LNCAP (cell line): ENCODE results near the gene TSPAN10.

Experiments used
- TF ChIP-seq, protein P1 (sequence below): fragments of 450-650 bp; IDR thresholded peaks from 2 replicates; pipeline ENCODE4 v1.5.1; 2017; ENCODE audit warnings: mild to moderate bottlenecking

Gene TSPAN10

DNA sequence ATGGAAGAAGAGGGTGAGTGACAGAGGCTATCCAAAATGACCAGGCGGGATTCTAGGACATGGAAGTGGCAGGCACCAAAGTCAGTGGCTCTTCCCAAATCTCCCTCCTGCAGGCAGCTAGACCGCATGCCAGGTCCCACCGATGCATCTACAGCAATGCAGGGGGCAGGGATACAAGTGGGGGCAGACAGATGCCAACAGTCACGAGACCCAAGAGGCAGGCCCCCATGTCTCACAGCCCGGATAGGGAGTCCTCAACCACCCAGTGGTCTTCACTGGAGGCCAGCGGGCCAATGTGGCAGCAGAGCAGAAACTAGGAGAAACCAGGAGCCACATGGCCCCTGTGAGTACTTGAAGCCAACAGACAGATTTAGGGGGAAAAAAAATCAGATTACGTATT is 20.1 kb upstream of the TSPAN10 start:
- TF ChIP-seq, protein P1, sequence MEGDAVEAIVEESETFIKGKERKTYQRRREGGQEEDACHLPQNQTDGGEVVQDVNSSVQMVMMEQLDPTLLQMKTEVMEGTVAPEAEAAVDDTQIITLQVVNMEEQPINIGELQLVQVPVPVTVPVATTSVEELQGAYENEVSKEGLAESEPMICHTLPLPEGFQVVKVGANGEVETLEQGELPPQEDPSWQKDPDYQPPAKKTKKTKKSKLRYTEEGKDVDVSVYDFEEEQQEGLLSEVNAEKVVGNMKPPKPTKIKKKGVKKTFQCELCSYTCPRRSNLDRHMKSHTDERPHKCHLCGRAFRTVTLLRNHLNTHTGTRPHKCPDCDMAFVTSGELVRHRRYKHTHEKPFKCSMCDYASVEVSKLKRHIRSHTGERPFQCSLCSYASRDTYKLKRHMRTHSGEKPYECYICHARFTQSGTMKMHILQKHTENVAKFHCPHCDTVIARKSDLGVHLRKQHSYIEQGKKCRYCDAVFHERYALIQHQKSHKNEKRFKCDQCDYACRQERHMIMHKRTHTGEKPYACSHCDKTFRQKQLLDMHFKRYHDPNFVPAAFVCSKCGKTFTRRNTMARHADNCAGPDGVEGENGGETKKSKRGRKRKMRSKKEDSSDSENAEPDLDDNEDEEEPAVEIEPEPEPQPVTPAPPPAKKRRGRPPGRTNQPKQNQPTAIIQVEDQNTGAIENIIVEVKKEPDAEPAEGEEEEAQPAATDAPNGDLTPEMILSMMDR, result no peak

DNA sequence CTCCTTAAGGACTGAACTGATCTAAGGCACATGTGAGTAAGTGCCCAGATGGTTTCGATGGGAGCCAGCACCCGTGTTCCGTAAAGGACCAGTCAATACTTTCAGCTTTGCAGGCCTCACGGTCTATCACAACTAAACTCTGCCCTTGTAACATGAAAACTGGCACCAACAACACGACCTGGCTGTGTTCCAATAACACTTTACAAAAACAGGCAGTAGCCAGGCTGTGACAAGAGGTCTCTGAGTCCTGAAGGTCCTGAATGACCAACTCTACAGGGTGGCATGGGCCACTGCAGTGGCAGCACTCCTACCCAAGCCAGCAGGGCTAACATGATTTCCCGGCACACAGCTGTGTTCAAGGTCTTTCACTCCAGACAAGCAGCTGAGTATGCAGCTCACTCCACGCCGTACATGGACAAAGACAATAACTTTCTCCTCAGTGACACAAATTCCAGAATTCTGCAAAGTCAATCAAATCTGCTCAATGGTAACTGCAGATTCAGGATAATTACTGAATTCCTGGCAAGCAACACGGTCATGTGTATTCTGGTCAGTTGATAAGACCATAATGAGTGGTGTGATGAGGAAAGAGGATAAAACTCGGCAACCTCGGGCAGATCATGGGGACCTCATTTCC is 15.4 kb upstream of the TSPAN10 start:
- TF ChIP-seq, protein P1, result no peak

DNA sequence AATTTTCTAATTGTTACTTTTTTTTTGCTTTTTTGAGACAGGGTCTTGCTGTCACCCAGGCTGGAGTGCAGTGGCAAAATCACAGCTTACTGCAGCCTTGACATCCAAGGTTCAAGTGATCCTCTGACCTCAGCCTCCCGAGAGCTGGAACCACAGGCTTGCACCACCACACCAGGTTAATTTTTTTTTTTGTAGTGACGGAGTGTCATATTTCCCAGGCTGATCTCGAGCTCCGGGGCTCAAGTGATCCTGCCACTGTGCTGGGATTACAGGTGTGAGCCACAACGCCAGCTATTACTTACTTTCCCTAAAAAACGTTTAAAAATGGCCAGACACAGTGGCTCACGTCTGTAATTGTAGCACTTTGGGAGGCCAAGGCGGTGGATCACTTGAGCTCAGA is 6.7 kb upstream of the TSPAN10 start:
- TF ChIP-seq, protein P1, result no peak

DNA sequence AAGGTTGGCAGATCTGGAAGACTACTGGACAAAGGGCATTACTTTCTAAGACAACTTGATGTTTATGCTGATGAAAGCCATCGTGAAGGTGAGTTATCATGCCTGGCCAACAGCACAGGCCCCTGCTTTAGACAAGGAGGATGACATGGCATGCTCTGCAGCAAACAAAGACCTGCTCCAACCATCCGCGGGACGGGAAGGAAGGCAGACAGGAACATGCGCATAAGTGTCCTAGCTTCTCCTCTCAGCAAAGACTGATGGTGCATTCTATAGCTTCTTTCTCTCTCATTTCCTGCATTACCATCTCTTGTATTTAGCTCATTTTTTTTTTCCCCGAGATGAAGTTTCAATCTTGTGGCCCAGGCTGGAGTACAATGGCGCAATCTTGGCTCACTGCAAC is 5.5 kb upstream of the TSPAN10 start:
- TF ChIP-seq, protein P1, result no peak

DNA sequence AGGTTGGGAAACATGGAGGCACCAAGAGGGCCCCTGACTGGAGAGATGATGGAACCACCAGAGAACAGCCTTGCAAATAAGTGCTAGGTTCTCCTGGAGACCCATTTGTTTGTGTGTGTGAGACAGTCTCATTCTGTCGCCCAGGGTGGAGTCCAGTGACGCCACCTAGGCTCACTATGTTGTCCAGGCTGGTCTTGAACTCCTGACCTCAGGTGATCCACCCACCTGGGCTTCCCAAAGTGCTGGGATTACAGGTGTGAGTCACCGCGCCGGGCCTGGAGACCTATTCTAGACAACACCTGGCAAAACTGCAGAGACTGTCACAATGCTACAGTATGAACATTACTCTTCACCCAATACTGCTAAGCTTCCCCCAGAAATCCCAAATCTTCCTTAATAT is 1.6 kb upstream of the TSPAN10 start:
- TF ChIP-seq, protein P1, result no peak

DNA sequence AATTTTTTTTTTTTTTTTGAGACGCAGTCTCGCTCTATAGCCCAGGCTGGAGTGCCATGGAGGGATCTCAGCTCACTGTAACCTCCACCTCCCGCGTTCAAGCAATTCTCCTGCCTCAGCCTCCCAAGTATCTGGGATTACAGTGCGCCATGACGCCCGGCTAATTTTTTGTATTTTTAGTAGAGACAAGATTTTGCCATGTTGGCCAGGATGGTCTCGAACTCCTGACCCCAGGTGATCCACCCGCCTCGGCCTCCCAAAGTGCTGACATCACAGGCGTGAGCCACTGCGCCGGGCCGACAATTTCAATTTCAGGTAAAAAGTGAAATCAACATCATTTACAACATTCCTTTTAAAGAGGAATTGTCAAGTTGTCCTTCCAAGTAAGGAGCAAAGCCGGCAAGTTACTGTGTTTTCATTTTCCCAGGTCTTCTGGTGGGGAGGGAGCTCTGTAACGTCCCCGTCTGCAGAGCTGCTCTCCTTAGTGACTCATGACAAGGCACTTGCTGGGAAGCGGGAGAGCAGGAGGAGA is 957 bp upstream of the TSPAN10 start:
- TF ChIP-seq, protein P1, result no peak

DNA sequence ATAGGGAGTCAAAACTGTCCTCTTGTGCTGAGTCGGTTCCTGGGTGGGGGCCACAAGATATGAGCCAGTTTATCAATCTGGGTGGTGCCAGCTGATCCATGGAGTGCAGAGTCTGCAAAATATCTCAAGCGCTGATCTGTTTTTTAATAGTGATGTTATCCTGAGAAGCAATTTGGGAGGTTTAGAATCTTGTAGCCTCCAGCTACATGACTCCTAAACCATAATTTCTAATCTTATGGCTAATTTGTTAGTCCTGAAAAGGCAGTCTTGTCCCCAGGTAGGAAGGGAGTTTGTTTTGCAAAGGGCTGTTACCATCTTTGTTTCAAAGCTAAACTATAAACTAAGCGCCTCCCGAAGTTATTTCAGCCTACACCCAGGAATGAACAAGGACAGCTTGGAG is 1.7 kb downstream of the TSPAN10 start:
- TF ChIP-seq, protein P1, result no peak

DNA sequence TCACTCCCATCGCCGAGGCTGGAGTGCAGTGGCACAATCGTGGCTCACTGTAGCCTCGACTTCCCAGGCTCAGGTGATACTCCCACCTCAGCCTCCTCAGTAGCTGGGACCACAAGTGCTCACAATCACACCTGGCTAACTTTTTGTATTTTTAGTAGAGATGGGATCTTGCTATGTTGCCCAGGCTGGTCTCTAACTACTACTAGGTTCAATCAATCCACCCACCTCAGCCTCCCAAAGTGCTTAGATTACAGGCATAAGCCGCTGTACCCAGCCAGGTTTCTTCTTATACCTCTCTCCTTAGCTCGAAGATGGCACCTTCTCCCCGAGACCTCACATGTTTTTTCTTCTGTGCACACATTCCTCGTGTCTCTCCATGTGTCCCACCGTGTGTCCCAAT is 3.0 kb downstream of the TSPAN10 start:
- TF ChIP-seq, protein P1, result no peak
